ENCODE results near the gene ATP8A2. TPM values are rescaled to one million over a fixed set of nuclear protein-coding genes. Genes with fewer than 3 reads are reported as not detected.

Gene ATP8A2
- total and polyA plus RNA-seq, 2 of the 8 experiments (the other 6 are each of a cell fraction or from before 2014, with no cell fraction given) = 2.4 to 8.3 TPM

DNA sequence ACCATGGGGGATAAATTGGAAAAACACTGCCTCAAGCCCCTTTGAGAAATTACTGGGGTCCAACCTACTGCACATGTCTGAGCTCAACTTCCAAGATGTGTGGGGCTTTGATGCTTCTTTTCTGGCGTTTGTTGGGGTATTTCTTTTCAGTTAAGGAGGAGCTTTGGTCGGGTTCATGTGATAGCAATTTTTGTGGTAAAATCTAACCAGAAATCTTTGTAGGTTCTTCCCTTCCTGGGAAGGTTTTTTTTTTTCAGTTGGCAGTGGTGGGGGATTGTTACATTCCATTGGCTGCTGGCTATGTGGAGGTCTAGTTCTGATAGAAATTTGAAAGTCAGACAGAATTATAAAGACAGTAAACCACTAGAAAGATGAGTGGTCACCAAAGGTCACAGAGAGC lies 327.8 kb downstream of the ATP8A2 start:
- no peak overlapping the region for H2BK5ac ChIP-seq (ENCODE audit: low read depth, low read length)
- no peaks in the 10 kb centered on the region for H3K4me1 ChIP-seq (replicated peaks in 1 of 4; ENCODE audit: control insufficient read depth in 3 of 4, insufficient read depth in 4 of 4, low read length in 3 of 4)
- H3K4ac ChIP-seq (replicated peaks; ENCODE audit: insufficient read length, low read depth, low read length) = no peak overlapping the region
- H3K4me2 ChIP-seq (ENCODE audit: insufficient read depth in 1 of 2, low read depth in 2 of 2, low read length in 2 of 2) = no peak overlapping the region
- no peak for TF ChIP-seq GTF2F1 (IDR thresholded peaks at IDR 0.05; ENCODE audit: borderline replicate concordance, low read depth, low read length)
- TF ChIP-seq TEAD4 (IDR thresholded peaks at IDR 0.05; ENCODE audit: low read depth, low read length) = no peak
- no peak for TF ChIP-seq KDM1A (IDR thresholded peaks at IDR 0.05; ENCODE audit: borderline replicate concordance, low read length)
- TF ChIP-seq FOSL1 (IDR thresholded peaks at IDR 0.05; ENCODE audit: insufficient read depth, low read depth, low read length) = no peak
- TF ChIP-seq SIX5 (IDR thresholded peaks at IDR 0.05; ENCODE audit: low read depth, low read length) = no peak
- TF ChIP-seq POLR2AphosphoS5 (IDR thresholded peaks at IDR 0.05; ENCODE audit: low read depth, low read length) = no peak
- TF ChIP-seq TAF1 (IDR thresholded peaks at IDR 0.05; ENCODE audit: low read depth, low read length) = no peak
- TF ChIP-seq HDAC6 (IDR thresholded peaks at IDR 0.05; ENCODE audit: low read depth, low read length) = no peak
- no peak for TF ChIP-seq RNF2 (IDR thresholded peaks at IDR 0.05; ENCODE audit: borderline replicate concordance, low read depth, low read length, missing control alignments, poor library complexity, severe bottlenecking)
- no peak for TF ChIP-seq EGR1 (IDR thresholded peaks at IDR 0.05; ENCODE audit: borderline replicate concordance, low read depth, low read length)
- TF ChIP-seq RXRA (IDR thresholded peaks at IDR 0.05; ENCODE audit: insufficient read depth, low read depth, low read length) = no peak
- TF ChIP-seq YY1 (IDR thresholded peaks at IDR 0.05; ENCODE audit: low read depth, low read length) = no peak
- no peak for TF ChIP-seq NANOG (IDR thresholded peaks at IDR 0.05; ENCODE audit: insufficient read depth, low read depth, low read length, poor library complexity, severe bottlenecking)
- no peak for TF ChIP-seq SIN3A (conservative IDR thresholded peaks at IDR 0.05 in 1 of 2, IDR thresholded peaks at IDR 0.05 in 1 of 2; ENCODE audit: low read depth in 1 of 2, low read length in 2 of 2)
- H2BK20ac ChIP-seq (ENCODE audit: low read length) = no peak overlapping the region
- WGBS, 2 experiments (ENCODE audit: extremely low coverage in 1 of 2, insufficient coverage in 1 of 2, insufficient read length in 1 of 2, insufficient replicate concordance in 2 of 2, low coverage in 1 of 2, low lambda C conversion rate in 2 of 2, missing lambda C conversion rate in 1 of 2) = 88% methylated on average over 2 of the region's 2 CpGs; no CpG with 5 or more reads in 1 of the 2 experiments
- no peaks in the 10 kb centered on the region for H3K23me2 ChIP-seq (ENCODE audit: low read depth, low read length)
- ChIA-PET POLR2A (ENCODE audit: partially characterized antibody) (no interaction called here), CTCF (ENCODE audit: partially characterized antibody) (interaction anchor here (1.0 kb wide), 1 partner anchor 9 kb away, joined by 3 read pairs; no protein-coding TSS in a partner anchor)
- no peak overlapping the region for H3K27ac ChIP-seq (ENCODE audit: low read depth, low read length)
- no peak overlapping the region for H2BK12ac ChIP-seq (ENCODE audit: low read depth, low read length)
- no peak overlapping the region for H3K56ac ChIP-seq (replicated peaks; ENCODE audit: insufficient read length, low read depth, low read length)
- no peak overlapping the region for H4K5ac ChIP-seq (ENCODE audit: insufficient read length, low read depth, low read length)
- H2BK120ac ChIP-seq (replicated peaks; ENCODE audit: low read depth, low read length) = no peak overlapping the region
- H3K14ac ChIP-seq (ENCODE audit: insufficient read length) = no peak overlapping the region
- FAIRE-seq (no peak), DNase-seq (ENCODE audit: low read depth in 1 of 2, low spot score in 2 of 2) (no peak)
- no peak overlapping the region for H2BK15ac ChIP-seq (ENCODE audit: low read length)
- H2AFZ ChIP-seq (ENCODE audit: low read length) = no peak overlapping the region
- H4K8ac ChIP-seq (ENCODE audit: extremely low read depth, insufficient read depth, low read length) = no peak overlapping the region
- no peaks in the 10 kb centered on the region for H4K20me1 ChIP-seq (replicated peaks in 1 of 2; ENCODE audit: control insufficient read depth in 1 of 2, insufficient read depth in 2 of 2, low read length in 2 of 2)
- H4K91ac ChIP-seq (replicated peaks; ENCODE audit: insufficient read length, low read length) = no peak overlapping the region
- no peak overlapping the region for H3K18ac ChIP-seq (ENCODE audit: extremely low read depth, low read length)
- H3K79me2 ChIP-seq (ENCODE audit: control insufficient read depth in 1 of 2, insufficient read depth in 2 of 2, low read length in 2 of 2) = no peaks in the 10 kb centered on the region
- H3K27me3 ChIP-seq (replicated peaks in 1 of 4; ENCODE audit: control insufficient read depth in 3 of 4, extremely low read depth in 1 of 4, insufficient read depth in 3 of 4, low read length in 3 of 4) = no peaks in the 10 kb centered on the region
- H3K9ac ChIP-seq (replicated peaks in 1 of 4; ENCODE audit: extremely low read depth in 1 of 4, low read depth in 3 of 4, low read length in 3 of 4) = no peak overlapping the region
- no peaks in the 10 kb centered on the region for H3K36me3 ChIP-seq (ENCODE audit: control insufficient read depth in 2 of 4, insufficient read depth in 4 of 4, low read length in 3 of 4)
- H3K23ac ChIP-seq (ENCODE audit: insufficient read length) = no peak overlapping the region
- no peaks in the 10 kb centered on the region for H3K9me3 ChIP-seq (ENCODE audit: insufficient read depth in 2 of 2, low read depth in 1 of 2, low read length in 1 of 2)
- no peak overlapping the region for H3K4me3 ChIP-seq (ENCODE audit: extremely low read depth in 1 of 4, insufficient read depth in 2 of 4, low read depth in 3 of 4, low read length in 4 of 4)
- no peaks in the 10 kb centered on the region for H3K79me1 ChIP-seq (ENCODE audit: low read depth, low read length)
- H2AK5ac ChIP-seq (ENCODE audit: low read depth, low read length) = no peak overlapping the region

Measured in H1 (cell line).